Measurements from ENCODE around the gene SEZ6L.

SEZ6L gene

DNA sequence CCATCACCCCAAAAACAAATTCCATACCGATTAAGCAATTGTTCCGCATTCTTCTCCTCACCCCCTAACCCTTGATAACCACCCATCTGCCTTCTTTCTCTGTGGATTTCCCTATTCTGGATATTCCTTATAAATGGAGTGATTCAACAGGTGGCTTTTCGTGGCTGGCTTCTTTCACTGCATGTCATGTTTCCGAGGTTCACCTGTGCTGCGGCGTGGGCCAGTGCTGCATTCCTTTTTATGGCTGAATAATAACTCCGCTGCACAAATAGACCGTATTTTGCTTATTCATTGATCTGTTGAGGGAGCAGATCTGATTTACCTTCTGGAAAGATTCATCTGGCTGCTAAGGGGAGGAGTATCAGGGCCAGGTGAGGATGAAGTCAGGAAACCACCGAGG, 165.0 kb downstream of the SEZ6L start:
- DNase-seq (ENCODE audit: low read depth) = no peak

DNA sequence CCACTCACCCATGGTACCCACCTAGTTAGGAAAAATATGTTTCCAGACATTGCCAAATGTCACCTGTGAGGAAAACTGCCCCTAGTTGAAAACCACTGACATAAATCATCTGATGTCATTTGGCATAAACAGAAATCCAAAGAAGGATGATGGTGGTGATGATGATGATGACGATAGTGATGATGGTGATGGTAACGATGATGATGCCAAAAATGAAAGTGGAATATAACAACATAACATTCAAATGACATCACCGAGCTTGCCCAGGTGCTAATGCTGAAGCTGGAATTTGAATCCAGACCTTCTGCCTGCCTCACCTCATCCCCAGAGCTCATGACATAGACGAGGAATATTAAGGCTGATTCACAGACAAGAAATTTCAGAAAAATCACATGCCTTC, 167.5 kb downstream of the SEZ6L start:
- DNase-seq (ENCODE audit: low read depth) = no peak

DNA sequence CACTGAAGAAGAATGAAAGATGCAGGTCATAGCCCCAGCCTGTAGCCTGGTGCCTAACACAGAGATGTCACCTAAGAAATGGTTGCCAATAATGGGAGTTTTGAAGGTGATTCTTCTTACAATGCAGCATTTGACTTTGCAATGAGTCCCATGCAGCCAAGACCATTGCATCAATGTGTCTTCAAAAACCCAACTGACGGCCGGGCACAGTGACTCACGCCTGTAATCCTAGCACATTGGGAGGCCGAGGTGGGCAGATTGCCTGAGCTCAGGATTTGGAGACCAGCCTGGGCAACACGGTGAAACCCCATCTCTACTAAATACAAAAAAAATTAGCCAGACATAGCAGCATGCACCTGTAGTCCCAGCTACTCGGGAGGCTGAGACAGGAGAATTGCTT, 170.5 kb downstream of the SEZ6L start:
- no peak for DNase-seq (ENCODE audit: low read depth)

DNA sequence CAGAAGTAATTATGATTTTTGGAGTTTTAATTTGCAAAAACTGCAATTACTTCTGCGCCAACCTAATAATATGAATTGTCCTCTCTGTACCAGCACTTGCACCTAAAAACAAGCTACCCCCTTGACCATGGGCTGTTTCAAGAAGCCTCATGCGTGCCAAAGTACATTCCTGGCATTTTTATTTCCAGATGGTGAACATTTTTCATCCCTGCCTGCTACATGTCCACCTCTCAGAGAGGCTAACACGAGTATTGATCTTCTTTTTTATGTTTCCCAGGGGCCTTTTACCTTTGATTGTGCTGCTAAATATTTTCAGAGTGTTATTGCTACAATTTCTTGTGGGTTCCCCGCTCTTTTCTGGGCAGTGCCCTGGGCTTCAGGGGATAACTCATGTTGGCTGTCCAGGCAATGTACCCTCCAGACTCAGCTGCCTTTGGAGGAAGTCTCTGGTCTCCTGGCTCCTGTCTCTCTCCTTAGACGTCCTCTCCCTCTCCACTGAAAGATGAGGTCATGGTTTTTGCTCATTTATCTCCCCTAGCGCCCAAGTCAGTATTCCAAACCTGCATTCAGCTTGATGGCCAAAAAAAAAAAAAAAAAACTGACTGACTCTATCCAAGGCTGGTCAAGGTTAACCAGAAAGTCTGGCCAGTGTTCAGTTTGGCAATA, 173.6 kb downstream of the SEZ6L start:
- no peak for DNase-seq (ENCODE audit: low read depth)

DNA sequence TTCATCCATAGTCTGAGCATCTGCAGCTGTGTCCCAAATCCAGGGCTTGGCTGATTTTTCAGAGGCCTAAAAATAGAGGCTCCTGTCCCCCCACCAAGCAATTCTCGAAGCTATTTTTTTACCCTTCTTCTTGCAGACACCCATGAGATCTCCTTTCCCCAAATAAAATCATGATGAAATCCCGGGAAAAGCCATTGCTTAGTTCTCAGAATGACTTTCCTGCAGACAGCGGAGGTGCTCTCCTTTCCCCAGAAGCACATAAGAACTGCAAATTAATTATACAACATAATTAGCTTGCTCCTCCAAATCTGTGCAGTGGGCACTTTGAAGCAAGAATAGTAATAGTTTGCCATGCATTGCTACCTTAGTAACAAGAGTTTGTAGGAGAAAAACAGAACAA, 176.2 kb downstream of the SEZ6L start:
- no peak for DNase-seq (ENCODE audit: low read depth)

DNA sequence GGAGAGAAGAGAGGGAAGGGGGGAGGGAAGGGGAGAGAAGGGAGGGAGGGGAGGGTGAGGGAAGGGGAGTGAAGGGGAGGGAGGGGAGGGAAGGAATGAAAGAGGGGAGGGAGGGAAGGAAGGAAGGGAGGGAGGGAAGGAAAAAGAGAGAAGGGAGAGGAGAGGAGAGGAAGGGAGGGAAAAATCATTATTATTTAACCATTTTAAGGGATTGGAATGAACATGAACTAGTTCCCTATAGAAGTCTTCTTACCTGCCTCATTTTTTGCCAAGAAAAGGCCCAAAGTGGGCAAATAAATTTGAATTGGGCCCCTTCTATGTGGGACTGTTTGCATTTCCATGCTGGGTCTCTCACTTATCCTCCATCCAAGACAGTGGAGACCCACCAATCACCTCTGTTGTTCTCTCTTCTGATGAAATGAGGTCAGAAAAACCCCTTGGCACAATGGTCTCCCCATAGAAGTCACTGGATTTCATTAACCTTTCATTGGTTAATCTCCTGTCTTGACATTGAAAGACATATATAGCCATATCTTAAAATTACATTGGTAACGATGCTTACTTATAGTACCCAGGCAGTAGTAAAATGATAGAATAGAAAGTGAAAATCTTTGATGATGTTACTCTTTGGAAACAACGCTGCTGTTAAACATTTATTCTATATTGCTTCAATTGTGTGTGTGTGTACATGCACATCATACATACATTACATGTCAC, 179.7 kb downstream of the SEZ6L start:
- DNase-seq (ENCODE audit: low read depth) = no peak

DNA sequence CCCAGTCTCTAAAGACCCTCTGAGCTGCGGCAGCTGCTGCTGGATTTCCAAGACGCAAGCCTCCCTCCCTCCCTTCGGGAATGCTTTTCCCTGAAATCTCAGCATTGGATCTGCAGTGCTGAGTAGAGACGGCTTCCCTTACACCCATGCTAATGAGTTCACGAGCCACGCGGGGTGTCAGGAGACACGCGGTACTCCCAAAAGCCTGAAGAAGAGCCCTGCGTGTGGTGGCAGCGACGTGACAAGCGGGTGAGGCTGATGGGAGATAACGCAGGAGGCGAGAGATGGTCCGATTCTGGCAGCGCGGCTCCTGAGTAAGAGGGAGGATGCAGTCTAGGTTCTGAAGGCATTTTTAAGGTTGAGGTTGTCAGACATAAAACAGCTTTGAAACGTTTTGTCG, 185.4 kb downstream of the SEZ6L start:
- DNase-seq (ENCODE audit: low read depth) = no peak

DNA sequence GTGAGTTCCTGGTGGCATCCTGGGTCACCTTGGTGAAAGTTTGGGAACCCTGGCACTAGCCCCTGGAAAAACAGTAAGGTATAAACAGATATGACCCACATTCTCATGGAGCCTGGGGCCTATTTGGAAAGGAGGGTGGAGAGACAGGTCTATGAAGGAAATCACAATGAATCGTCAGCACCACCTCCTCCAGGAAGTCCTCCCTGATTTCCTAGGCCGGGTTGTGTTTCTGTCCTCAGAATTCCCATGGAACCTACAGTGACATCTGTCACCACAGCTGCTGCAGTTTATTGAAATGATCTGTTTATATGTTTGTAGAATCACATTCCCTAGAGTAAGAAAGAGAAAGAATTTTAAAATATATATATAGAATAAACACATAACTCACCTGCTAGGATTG, 188.0 kb downstream of the SEZ6L start:
- no peak for DNase-seq (ENCODE audit: low read depth)

DNA sequence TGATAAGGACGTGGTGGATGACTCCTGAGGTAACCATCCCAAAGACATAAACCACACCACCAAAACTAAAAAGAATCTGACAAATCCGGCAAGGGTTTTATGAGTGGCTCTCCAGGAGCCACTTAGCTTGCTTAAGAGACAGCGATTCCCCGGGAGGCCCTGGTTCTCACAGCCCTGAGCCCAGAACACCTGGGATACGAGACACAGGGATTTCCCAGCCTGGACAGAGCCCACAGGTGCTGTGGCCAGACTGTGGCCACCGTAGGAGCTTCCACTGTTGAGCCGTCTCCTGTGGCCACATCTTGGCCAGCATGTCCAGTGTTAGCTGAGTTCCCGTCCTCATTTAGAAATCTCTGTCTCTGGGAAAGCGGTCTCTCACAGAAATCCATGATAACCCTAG, 188.6 kb downstream of the SEZ6L start:
- DNase-seq (ENCODE audit: low read depth) = no peak

DNA sequence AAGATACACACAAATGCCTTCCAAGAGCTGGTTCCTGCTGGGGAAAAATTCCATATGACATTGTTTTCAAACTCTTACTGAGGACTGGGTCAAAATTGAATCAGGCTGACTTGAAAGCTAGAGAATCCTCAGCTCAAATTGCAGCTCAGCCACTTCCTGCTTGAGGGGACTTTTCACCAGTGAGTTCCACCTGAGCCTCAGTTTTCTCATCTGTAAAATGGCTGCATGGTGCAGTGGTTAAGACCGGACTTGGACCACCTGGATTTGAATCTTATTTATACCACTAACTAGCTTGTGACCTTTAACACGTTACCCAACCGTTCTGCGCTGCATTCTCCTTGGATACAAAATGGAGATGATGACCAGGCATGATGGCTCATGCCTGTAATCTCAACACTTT, 189.9 kb downstream of the SEZ6L start:
- DNase-seq (ENCODE audit: low read depth) = no peak

DNA sequence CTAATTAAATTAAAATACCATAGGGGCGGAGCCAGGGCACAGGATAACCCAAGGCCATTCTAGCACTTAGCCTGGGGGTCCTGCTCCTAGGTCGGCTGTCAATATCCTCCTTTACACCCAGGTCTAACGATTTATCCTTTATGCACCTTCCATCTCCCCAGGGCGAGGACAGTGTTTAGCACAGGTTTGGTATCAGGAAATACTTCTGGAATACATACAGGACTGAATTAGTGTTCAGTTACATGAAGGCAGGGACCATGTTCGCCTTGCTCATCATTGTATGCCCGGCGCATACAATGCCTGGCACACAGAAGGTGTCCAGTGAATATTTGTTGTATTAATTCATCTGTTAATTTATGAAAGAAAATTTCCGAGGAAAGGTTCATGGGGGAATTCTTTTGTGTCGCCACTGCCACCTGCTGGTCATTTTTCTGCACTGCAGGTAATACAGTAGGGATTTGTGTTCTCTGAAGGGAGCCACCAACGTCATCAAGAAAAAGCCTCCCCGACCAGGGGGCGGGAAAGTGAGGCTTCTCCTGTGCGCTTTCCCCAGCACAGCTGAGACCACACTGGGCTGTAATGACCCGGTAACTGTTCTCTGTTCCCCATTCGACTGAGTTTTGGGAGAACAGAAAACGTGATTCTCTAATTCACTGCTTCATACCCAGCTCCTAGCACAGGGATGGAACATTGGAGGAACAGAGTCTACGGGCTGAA, 191.1 kb downstream of the SEZ6L start:
- peak; percentile 53 for DNase-seq (ENCODE audit: low read depth)

DNA sequence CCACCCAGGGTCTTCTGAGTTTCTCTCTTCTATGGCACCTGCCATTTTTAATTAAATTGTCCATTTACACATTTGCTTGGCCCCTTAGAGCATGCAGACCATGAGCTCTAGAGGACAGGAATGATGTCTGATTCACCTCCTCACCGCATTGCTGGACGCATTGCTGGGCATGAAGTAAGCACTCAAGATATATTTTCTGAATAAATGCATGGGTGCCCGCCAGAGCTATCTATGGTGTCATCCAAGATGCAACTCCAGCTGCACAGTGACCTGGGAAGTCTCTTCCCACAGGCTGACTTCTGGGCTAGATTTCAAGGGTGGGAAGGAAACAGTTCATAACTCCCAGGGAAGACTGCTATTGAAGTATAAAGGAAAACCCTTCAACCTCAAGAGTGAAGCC, 193.2 kb downstream of the SEZ6L start:
- no peak for DNase-seq (ENCODE audit: low read depth)

DNA sequence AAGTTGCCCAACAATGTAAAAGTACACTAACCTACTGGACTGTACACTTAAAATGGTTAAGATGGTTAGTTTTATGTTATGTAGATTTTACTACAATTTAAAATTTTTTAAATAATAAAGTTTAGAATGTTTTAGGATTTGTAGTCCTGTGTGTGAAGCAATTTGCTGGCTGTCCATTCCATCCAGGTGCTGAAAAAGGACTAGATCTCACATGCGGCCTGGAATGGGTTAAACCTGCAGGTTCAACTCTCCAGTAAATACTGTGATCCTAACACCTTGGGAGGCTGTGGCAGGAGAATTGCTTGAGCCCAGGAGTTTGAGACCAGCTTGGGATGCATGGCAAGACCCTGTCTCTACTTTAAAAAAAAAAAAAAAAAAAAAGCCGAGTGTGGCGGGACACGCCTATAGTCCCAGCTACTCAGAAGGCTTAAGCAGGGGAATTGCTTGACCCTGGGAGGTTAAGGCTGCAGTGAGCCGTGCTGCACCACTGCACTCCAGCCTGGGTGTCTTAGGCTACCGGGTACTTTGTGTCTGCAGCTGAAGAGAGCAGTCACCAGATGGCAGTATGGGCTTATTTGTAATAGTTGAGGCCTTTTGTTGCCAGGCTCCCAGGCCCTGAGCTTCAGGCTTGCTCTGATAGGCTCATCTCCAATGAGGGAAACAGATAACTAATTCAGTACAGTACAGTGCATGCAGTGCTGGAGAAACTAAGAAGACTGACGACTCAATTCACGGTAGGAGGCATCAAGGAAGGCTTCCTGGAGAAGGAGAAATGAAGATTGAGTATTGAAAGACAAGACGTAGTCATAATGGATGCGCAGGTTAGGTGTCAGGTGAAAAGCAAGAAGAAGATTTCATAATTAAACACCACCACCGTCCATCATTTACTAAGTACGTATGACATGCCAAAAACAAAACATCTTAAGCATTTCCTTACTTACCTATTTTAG, 195.1 kb downstream of the SEZ6L start:
- peak; percentile 6 for DNase-seq (ENCODE audit: low read depth)

DNA sequence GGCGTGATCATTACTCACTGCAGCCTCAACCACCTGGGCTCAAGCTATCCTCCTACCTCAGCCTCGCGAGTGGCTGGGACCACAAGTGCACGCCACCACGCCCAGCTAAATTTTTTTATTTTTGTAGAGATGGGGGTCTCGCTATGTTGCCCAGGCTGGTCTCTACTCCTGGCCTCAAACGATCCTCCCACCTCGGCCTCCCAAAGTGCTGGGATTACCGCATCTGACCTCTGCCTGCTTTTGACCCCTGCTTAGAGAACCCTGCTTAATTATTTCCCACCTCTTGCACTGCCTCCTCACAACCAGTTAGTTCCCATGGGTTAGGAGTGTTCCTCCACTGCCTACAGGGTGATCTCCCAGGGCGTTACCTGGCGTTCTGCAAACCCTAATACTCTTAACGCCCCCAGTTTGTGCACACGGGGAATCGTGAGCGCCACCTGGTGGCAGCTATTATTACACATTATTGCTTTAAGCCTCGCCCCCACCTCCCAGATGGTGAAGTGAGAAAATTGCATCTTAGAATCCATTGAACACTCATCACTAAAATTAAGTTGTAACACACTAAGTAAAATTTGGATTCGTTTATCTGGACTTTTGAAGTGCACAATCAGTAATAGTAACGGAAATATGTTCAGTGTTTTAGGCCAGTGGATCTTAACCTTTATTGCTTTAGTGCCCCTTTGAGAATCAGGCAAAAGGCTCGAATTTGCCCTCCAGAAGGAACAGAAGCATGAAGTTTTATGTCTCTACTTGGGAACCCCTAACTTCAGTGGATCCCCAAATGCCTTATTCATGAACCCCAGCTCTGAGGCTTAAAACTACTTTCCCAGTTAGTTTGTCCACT, 198.4 kb downstream of the SEZ6L start:
- peak; percentile 55 for DNase-seq (ENCODE audit: low read depth)

DNA sequence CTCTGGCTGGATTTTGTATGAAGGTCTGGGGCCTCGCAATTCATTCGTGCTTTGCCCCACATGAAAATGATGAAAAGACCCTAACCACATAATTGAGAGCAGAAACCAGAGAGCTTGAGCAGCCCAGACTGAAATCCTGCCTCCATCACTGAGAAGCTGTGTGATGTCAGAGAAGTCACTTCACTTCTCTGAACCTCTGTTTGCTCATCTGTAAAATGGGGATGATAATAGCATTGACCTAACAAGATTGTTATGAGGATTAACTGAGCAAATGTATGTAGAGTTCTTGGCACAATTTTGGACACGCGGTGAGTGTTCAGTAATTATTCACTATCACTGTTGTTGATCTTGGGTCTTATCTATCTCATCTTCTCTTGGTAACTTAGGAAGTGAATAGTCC, 203.6 kb downstream of the SEZ6L start:
- no peak for DNase-seq (ENCODE audit: low read depth)

DNA sequence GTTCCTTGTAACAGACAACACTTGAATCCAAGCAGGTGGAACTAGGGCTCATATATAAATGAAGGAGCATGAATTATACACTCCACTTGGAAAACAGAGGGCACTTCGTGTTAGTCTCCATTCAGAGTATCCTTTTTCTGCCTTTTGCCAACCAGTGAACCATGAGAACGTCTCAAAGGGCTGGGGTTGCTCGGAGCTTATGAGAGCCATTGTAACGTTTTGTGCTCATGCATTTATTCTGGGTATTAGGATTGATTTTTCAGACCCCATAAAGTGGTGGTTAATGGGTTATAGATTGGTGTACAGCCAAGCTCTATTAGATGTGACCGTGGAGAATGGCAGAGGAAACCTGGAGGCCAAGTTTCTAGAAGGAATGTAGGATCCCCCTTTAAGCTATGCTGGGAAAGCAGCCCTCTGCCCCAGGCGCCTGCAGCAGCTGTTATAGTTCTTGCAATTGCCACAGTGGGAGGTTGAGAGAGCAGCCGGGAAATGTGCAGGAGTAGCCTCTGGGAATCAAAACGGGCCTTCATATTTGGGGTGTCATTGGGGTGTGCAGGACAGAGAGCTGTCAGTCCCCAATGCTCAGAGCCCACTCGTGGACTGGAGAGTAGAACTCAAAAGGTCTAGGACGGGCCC, 205.2 kb downstream of the SEZ6L start:
- no peak for DNase-seq (ENCODE audit: low read depth)

DNA sequence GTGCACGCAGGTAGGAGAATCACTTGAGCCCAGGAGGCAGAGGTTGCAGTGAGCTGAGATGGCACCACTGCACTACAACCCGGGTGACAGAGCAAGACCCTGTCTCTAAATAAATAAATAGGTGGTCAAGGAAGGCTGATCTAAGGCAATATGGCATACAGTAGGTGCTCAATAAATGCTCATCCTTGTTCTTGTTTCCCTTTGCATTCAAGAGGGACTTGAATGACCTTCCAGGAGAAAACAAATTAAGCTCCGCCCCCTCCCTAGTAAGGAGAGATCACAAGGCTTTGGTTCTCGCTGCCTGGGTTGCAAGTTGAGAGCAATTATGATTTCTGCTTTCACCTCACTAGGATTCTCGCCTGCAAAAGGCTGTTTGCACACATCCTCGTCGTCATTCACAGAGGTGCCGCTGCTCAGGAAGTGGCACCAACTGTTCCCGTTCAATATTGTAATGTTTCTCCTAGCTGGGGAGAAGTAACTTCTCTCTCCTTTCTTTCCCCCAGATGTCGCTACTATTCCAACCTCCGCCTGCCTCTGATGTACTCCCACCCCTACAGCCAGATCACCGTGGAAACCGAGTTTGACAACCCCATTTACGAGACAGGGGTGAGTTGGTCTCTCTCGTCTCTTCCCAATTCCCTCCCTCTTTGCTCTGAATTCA, 208.0 kb downstream of the SEZ6L start:
- DNase-seq (ENCODE audit: low read depth) = no peak

DNA sequence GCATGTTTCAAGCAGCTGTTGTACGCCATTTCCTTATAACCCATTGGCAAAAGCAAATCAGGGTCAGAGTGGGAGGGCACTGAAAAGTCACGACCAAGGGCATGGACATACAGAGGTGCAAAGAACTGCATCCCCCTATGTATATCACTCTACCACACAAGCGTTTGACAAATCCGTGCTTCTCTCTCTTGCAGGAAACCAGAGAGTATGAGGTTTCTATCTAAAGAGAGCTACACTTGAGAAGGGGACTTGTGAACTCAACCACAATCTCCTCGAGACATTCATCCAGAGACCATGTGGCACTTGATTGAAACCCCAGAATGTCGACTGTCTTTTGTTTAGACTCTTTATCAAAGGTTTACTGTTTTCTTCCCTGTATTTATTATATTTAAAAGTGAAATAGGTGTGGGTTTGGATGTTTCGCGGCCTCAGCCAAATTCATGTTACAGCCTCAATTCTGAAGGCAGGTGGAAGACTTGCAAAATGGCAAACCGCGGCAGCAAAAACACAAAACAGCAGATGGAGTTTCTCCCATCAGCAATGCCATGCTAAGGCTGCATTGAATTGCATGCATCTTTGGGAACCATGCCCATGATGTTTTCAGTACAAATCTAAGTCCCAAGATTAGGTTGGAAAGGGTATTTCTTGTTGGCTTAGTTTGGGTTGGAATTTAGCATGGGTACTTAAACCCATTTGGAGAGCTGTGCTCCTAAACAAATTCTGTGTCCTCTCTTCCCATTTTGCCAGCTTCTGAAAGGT, 211.0 kb downstream of the SEZ6L start:
- no peak for DNase-seq (ENCODE audit: low read depth)

DNA sequence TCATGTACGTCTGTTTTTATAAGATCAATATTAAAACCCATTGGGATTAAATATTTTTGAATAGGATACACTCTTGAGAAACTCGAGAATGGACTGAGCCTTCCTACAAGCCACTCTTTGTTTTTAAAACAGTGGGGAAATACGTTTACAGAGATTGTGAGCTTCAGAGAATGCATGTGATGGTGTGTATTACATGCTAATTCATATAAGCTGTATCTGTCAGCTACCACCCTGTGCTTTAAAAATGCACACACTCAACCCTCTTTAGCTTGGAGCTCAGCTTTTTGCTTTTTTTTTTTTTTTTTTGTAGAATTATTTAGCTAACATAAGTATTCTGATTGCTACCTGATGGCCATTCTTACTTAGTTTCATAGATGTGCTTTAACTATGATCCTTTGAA, 213.5 kb downstream of the SEZ6L start:
- no peak for DNase-seq (ENCODE audit: low read depth)
